GM12878 (cell line): ENCODE measurements around the gene CNNM2.

Experiments
- CTCF ChIP-seq, 3 experiments: IDR thresholded peaks in 2 of 3; conservative IDR thresholded peaks in 1 of 3; 2 replicates each; pipeline ENCODE4 v1.5.1; 2011; ENCODE audit warnings: low read depth in 3 of 3, low read length in 3 of 3, mild to moderate bottlenecking in 3 of 3, control low read depth in 2 of 3, moderate library complexity in 2 of 3, inconsistent platforms in 1 of 3, mixed read lengths in 1 of 3; ENCODE audit not compliant: control insufficient read depth in 2 of 3, insufficient read depth in 1 of 3; ENCODE audit errors: extremely low read depth in 1 of 3
- RAD21 ChIP-seq: IDR thresholded peaks from 2 replicates; pipeline ENCODE4 v1.6.1; 2011; ENCODE audit warnings: mild to moderate bottlenecking, low read depth, low read length, moderate library complexity; ENCODE audit not compliant: insufficient read depth

DNA sequence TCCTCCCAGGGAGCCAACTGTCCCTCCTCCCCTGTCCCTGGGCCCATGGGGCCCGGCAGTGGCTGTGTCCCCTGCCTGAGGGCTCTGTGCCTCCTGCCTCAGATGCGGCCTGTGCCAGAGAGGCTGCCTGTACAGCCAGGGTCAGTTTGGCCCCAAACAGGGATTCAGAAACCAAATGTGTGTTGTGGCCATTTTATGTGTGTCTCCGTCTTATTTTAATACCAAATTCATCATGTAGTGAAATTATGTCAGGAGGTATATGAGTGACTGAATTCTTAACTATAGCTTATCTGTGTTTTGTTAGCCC is 160.2 kb downstream of the CNNM2 start:
- TF ChIP-seq CTCF (IDR thresholded peaks at IDR 0.05 in 2 of 3, conservative IDR thresholded peaks at IDR 0.05 in 1 of 3; ENCODE audit: control insufficient read depth in 2 of 3, extremely low read depth in 1 of 3, insufficient read depth in 1 of 3, low read depth in 3 of 3, low read length in 3 of 3) (no peak), RAD21 (no peak)
